ENCODE results near the gene PLCD1. TPM values are rescaled to one million over a fixed set of nuclear protein-coding genes. Genes with fewer than 3 reads are reported as not detected.

The PLCD1 gene
- total and polyA plus RNA-seq, 2 of the 13 experiments (the other 11 are each of a cell fraction or from before 2014, with no cell fraction given) = 10.1 to 12.4 TPM

DNA sequence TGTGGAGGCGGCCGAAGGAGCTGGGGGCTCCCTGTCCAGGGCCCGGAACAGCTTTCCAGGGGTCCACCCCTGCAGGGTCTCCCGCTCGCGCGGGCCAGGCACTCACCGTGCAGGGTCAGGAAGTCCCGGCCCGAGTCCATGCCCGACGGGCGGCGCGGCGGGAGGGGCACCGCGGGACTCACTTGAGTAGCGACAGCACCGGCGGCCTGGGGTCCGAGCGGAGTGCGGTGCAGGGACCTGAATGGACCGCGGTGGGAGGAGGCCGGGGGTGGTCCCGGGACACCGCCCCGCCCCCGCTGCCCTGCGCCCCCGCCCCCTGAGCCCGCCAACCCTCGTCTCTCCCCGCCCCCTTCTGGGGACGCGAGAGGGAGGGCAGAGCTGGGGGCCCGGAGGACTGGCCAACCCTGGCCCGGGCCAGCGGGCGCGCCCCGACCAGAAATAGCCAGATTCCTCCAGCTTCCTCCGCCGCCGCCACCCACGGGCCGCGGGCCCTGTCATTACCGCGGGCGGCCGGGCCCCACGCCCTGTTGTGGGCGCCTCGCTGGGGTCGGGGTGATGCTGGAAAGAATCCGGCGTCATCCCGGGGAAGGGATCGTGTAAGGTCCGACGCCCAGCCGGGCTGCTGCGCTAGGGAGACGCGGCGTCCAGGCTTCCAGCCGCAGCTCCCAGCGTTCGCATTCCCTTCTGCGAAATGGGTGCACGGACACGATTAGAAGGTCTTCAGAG lies at the start of gene PLCD1 (continued):
- TF ChIP-seq TP53 (CRISPR knock-in tag; conservative IDR thresholded peaks at IDR 0.05) = no peak
- TF ChIP-seq, protein P1, sequence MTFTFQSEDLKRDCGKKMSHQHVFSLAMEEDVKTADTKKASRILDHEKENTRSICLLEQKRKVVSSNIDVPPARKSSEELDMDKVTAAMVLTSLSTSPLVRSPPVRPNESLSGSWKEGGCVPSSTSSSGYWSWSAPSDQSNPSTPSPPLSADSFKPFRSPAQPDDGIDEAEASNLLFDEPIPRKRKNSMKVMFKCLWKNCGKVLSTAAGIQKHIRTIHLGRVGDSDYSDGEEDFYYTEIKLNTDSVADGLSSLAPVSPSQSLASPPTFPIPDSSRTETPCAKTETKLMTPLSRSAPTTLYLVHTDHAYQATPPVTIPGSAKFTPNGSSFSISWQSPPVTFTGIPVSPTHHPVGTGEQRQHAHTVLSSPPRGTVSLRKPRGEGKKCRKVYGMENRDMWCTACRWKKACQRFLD (CRISPR knock-in tag; IDR thresholded peaks at IDR 0.05; ENCODE audit: borderline replicate concordance) = 0 out of 2 replicates have a peak, but pooled peaks have one; percentile 34
- peak; percentile 45; the same call in 1 of the 2 replicates for TF ChIP-seq GABPB1 (CRISPR knock-in tag; IDR thresholded peaks at IDR 0.05)
- TF ChIP-seq, protein P2, sequence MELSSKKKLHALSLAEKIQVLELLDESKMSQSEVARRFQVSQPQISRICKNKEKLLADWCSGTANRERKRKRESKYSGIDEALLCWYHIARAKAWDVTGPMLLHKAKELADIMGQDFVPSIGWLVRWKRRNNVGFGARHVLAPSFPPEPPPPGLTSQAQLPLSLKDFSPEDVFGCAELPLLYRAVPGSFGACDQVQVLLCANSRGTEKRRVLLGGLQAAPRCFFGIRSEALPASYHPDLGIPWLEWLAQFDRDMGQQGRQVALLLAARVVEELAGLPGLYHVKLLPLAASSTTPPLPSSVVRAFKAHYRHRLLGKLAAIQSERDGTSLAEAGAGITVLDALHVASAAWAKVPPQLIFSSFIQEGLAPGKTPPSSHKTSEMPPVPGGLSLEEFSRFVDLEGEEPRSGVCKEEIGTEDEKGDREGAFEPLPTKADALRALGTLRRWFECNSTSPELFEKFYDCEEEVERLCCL (CRISPR knock-in tag; IDR thresholded peaks at IDR 0.05; ENCODE audit: borderline replicate concordance) = no peak
- TF ChIP-seq ZFX (CRISPR knock-in tag; IDR thresholded peaks at IDR 0.05; ENCODE audit: low read depth) = peak; percentile 40
- TF ChIP-seq SP4 (CRISPR knock-in tag; IDR thresholded peaks at IDR 0.05) = peak; percentile 32; the same call in 1 of the 2 replicates
- TF ChIP-seq ZNF563 (CRISPR knock-in tag; IDR thresholded peaks at IDR 0.05) = 0 out of 2 replicates have a peak, but pooled peaks have one; percentile 23
- peak; percentile 76 for TF ChIP-seq AGO1 (IDR thresholded peaks at IDR 0.05; ENCODE audit: low read depth, low read length, poor library complexity, severe bottlenecking)
- TF ChIP-seq HOXA9 (CRISPR knock-in tag; IDR thresholded peaks at IDR 0.05; ENCODE audit: borderline replicate concordance) = 0 out of 2 replicates have a peak, but pooled peaks have one; percentile 55
- peak; percentile 42; the same call in 1 of the 2 replicates for TF ChIP-seq ZNF121 (CRISPR knock-in tag; IDR thresholded peaks at IDR 0.05)
- peak; percentile 98 for TF ChIP-seq ZNF629 (CRISPR knock-in tag; conservative IDR thresholded peaks at IDR 0.05)
- TF ChIP-seq KDM1A (CRISPR knock-in tag; IDR thresholded peaks at IDR 0.05) = peak; percentile 91
- TF ChIP-seq ZC3H13 (CRISPR knock-in tag; IDR thresholded peaks at IDR 0.05) = 0 out of 2 replicates have a peak, but pooled peaks have one; percentile 44
- TF ChIP-seq HMGXB4 (CRISPR knock-in tag; IDR thresholded peaks at IDR 0.05; ENCODE audit: borderline replicate concordance in 1 of 2, low read depth in 1 of 2) = peak in 1 of 2 experiments; percentile 30; a peak in 1 of 4 replicates
- no peak for TF ChIP-seq NAIF1 (CRISPR knock-in tag; IDR thresholded peaks at IDR 0.05; ENCODE audit: borderline replicate concordance)
- TF ChIP-seq PATZ1 (CRISPR knock-in tag; IDR thresholded peaks at IDR 0.05) = peak; percentile 68
- TF ChIP-seq ZMYM3 (CRISPR knock-in tag; IDR thresholded peaks at IDR 0.05) = peak; percentile 96
- TF ChIP-seq KDM2A (CRISPR knock-in tag; IDR thresholded peaks at IDR 0.05; ENCODE audit: borderline replicate concordance, low read depth) = peak; percentile 51; the same call in 1 of the 2 replicates
- TF ChIP-seq ZNF777 (CRISPR knock-in tag; IDR thresholded peaks at IDR 0.05) = peak; percentile 84

Measured in HepG2 (cell line).